ENCODE data around the gene EML6. TPM values are rescaled to one million over a fixed set of nuclear protein-coding genes. Genes with fewer than 3 reads are reported as not detected.
"Not testable (repeated sequence)": the region's sequence is repeated elsewhere in the genome, so short reads cannot be mapped to it uniquely, and the experiment has no call there.

Gene EML6
- total RNA-seq, 1 donor from 2014 or later: 1.1 TPM

DNA sequence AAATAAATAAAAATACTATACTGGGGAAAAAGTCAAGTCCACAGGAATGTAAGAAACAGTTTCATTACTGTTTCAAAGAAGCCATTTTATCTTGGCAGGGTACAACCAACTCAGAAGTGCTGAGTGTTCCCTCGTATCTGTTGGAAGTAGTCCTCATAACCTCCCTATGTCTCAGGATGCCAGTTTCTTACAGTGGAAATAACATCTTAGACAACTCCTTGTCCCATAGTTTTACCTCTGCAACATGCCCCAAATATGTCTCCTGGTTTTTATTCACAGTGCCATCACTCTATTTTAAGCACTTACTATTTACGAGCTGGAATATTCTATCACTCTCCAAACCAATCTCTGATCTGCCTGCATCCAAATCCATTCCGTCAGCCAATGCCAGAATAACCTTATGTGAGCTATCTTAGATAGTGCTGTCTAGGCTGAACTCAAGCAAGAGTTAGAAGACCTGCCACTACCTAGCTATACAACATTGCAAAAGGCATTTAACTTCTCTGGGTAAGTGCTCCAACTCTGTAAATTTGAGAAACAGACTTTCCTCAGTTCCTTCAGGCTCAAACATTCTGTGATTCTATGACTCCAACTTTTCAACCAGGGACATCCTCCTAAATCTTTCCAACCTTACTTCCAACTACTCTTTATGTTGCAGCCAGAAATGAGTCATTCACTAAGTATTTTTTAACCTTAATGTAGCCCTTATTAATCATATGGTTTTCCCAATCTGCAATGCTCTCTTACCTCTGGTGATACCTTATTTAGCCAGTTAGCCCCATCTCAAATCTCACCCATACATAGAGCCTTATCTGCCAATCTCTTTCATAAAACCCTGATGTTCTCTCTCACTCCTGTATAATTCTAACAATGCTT lies 260.1 kb downstream of the EML6 start:
- no peaks in the 10 kb centered on the region for H3K27me3 Mint-ChIP-seq (ENCODE audit: unreplicated experiment)
- no peaks in the 10 kb centered on the region for H3K9me3 Mint-ChIP-seq (ENCODE audit: unreplicated experiment)
- H3K4me1 Mint-ChIP-seq (ENCODE audit: unreplicated experiment): peaks cover 44% of the 10 kb centered on the region
- H3K4me3 Mint-ChIP-seq (ENCODE audit: unreplicated experiment): no peak overlapping the region
- peak overlapping the region; percentile 17 for H3K27ac Mint-ChIP-seq (ENCODE audit: unreplicated experiment)
- TF ChIP-seq CTCF (IDR thresholded peaks at IDR 0.05): no peak
- H3K36me3 Mint-ChIP-seq (ENCODE audit: unreplicated experiment): peaks cover 41% of the 10 kb centered on the region
- DNase-seq (ENCODE audit: extremely low spot score, unreplicated experiment): no peak

GRCh38 chr2:54984476-54984875 lies 261.0 kb downstream of the EML6 start:
- Mint-ChIP-seq H3K36me3 (ENCODE audit: unreplicated experiment) (peaks cover 41% of the 10 kb centered on the region), H3K27ac (ENCODE audit: unreplicated experiment) (no peak overlapping the region), H3K27me3 (ENCODE audit: unreplicated experiment) (no peaks in the 10 kb centered on the region), H3K9me3 (ENCODE audit: unreplicated experiment) (no peaks in the 10 kb centered on the region), H3K4me3 (ENCODE audit: unreplicated experiment) (no peak overlapping the region), H3K4me1 (ENCODE audit: unreplicated experiment) (peaks cover 42% of the 10 kb centered on the region)
- TF ChIP-seq CTCF (IDR thresholded peaks at IDR 0.05): no peak
- DNase-seq (ENCODE audit: extremely low spot score, unreplicated experiment): no peak

DNA sequence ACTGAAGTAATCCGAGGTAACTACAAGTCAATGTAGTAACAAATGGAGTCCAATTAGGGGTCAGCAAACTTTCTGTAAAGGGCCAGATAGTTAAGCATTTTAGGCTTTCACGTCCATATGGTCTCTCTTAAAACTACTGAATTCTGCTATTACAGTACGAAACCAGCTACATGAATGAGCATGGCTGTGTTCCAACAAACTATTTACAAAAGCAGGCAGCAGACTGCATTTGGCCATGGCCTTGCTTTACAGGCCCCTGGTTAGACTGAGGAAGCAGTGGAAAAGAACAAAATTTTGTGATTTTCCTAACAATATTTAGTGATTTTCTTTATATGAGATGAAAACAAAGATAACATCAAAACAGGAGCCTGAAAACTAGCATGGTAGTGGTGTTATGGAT lies 262.8 kb downstream of the EML6 start:
- no peak for TF ChIP-seq CTCF (IDR thresholded peaks at IDR 0.05)
- H3K4me1 Mint-ChIP-seq (ENCODE audit: unreplicated experiment): peaks cover 38% of the 10 kb centered on the region
- H3K27me3 Mint-ChIP-seq (ENCODE audit: unreplicated experiment): no peaks in the 10 kb centered on the region

GRCh38 chr2:54988612-54989011 lies 265.1 kb downstream of the EML6 start:
- Mint-ChIP-seq H3K4me1 (ENCODE audit: unreplicated experiment) (peaks cover 47% of the 10 kb centered on the region), H3K27ac (ENCODE audit: unreplicated experiment) (peak overlapping the region; percentile 37)

More for the DNA sequence above, 262.8 kb downstream of the EML6 start:
- no peak overlapping the region for H3K4me3 Mint-ChIP-seq (ENCODE audit: unreplicated experiment)
- no peak for DNase-seq (ENCODE audit: extremely low spot score, unreplicated experiment)
- H3K9me3 Mint-ChIP-seq (ENCODE audit: unreplicated experiment): no peaks in the 10 kb centered on the region
- H3K36me3 Mint-ChIP-seq (ENCODE audit: unreplicated experiment): peaks cover 35% of the 10 kb centered on the region
- no peak overlapping the region for H3K27ac Mint-ChIP-seq (ENCODE audit: unreplicated experiment)

DNA sequence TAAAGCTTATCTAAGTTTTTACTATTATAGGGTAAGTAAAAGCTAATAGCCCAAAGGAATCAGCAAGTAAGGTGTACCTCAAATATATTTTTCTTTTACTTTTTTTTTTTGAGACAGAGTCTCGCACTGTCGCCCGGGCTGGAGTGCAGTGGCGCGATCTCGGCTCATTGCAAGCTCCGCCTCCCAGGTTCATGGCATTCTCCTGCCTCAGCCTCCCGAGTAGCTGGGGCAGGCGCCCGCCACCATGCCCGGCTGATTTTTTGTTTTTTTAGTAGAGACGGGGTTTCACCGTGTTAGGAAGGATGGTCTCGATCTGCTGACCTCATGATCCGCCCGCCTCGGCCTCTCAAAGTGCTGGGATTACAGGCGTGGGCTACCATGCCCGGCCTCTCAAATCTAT lies 267.2 kb downstream of the EML6 start:
- not testable (repeated sequence) for H3K4me3 Mint-ChIP-seq (ENCODE audit: unreplicated experiment); H3K9me3 Mint-ChIP-seq (ENCODE audit: unreplicated experiment); DNase-seq (ENCODE audit: extremely low spot score, unreplicated experiment); H3K27me3 Mint-ChIP-seq (ENCODE audit: unreplicated experiment)
- Mint-ChIP-seq H3K27ac (ENCODE audit: unreplicated experiment) (peak overlapping the region; percentile 23), H3K4me1 (ENCODE audit: unreplicated experiment) (peaks cover 52% of the 10 kb centered on the region), H3K36me3 (ENCODE audit: unreplicated experiment) (peaks cover 16% of the 10 kb centered on the region)

More at GRCh38 chr2:54988612-54989011, 265.1 kb downstream of the EML6 start:
- TF ChIP-seq CTCF (IDR thresholded peaks at IDR 0.05): no peak
- DNase-seq (ENCODE audit: extremely low spot score, unreplicated experiment): no peak
- H3K4me3 Mint-ChIP-seq (ENCODE audit: unreplicated experiment): no peak overlapping the region
- H3K36me3 Mint-ChIP-seq (ENCODE audit: unreplicated experiment): peaks cover 26% of the 10 kb centered on the region
- no peaks in the 10 kb centered on the region for H3K27me3 Mint-ChIP-seq (ENCODE audit: unreplicated experiment)
- H3K9me3 Mint-ChIP-seq (ENCODE audit: unreplicated experiment): no peaks in the 10 kb centered on the region
